Measurements from ENCODE around the gene PHOX2A.

Gene PHOX2A

GRCh38 chr11:72238040-72238450, 5.9 kb downstream of the PHOX2A start:
- peak; percentile 92 for TF ChIP-seq CTCF (conservative IDR thresholded peaks at IDR 0.05; ENCODE audit: low read depth, low read length)
- DNase-seq (ENCODE audit: low read depth), result peak; percentile 26
- no peak overlapping the region for H3K4me3 ChIP-seq (ENCODE audit: low read length)

- DNase-seq (ENCODE audit: low read depth), result no peak
- no peak for TF ChIP-seq CTCF (conservative IDR thresholded peaks at IDR 0.05; ENCODE audit: low read depth, low read length)
- no peak overlapping the region for H3K4me3 ChIP-seq (ENCODE audit: low read length)
Observed at GRCh38 chr11:72237112-72237931, 6.7 kb downstream of the PHOX2A start.

GRCh38 chr11:72236774-72237111, 7.2 kb downstream of the PHOX2A start:
- DNase-seq (ENCODE audit: low read depth), result no peak
- no peak overlapping the region for H3K4me3 ChIP-seq (ENCODE audit: low read length)
- no peak for TF ChIP-seq CTCF (conservative IDR thresholded peaks at IDR 0.05; ENCODE audit: low read depth, low read length)

DNA sequence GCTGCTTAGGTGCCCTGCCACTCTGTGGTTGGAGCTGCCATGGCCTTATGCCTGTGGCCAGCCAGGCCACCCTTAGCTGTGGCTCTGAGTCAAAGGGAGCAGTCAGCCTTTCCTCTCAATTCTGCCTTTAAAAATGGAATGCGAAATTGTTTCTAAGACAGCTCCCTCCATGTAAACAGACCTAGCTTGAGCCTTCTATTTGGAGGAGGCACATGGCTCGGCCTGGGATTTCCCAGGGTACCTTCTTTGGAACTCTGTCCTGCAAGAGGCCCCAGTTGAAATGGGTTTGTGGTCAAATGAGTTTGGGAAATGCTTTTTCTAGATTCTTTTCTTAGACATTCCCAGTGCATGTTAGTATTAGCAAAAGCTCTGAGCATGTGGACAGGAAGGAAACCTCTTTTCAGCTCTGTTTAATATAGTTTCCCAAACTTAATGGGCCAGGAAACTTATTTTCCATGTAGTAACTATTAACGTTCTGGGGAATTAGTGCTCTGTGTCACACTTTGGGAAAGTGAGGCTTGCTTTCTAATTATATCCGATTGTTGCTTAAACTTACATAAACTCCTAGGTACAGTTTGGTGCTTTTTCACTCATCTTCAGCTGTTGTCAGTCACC, 7.8 kb downstream of the PHOX2A start:
- H3K4me3 ChIP-seq (ENCODE audit: low read length), result no peak overlapping the region
- DNase-seq (ENCODE audit: low read depth), result no peak
- no peak for TF ChIP-seq CTCF (conservative IDR thresholded peaks at IDR 0.05; ENCODE audit: low read depth, low read length)

DNA sequence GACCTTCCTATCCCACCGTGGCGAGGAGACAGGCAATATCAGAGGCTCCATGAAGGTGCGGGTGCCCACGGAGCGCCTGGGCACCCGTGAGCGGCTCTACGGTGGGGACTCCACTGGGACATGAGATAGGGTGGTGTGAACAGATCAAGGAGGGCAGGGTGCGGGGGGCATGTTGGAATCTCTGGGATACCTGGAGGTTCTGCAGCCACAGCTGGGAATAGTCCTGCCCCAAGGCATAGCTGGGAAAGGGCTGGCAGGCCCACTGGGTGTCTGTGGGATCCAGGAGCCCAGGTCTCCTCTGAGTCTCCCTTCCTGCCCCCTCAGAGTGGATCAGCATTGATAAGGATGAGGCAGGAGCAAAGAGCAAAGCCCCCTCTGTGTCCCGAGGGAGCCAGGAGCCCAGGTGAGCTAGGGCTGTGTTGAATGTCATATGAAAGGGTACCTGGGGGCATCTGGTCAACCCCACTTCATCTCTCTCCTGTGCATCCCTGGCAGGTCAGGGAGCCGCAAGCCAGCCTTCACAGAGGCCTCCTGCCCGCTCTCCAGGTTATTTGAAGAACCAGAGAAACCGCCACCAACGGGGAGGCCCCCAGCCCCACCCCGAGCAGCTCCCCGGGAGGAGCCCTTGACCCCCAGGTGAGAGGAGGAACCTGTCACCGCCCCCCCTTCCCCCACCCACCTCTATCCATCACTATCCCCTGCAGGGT, 8.5 kb downstream of the PHOX2A start:
- no peak for DNase-seq (ENCODE audit: low read depth)
- TF ChIP-seq CTCF (conservative IDR thresholded peaks at IDR 0.05; ENCODE audit: low read depth, low read length), result no peak
- H3K4me3 ChIP-seq (ENCODE audit: low read length), result no peak overlapping the region

DNA sequence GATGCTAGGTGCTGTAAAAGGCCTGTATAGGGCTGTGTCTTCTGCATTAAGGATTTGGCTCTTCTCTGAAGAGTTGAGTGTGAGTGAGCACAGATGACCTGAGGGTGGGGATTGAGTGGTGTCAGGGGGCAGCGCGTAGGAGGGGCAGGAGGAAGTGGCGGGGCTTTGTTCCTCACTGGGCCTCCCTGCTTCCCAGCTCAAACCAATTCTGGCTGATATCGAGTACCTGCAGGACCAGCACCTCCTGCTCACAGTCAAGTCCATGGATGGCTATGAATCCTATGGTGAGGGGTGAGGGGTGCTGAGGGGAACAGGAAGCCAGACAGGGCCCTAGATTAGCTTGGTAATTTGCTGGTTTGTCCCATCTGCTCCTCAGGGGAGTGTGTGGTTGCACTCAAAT, 9.1 kb downstream of the PHOX2A start:
- H3K4me3 ChIP-seq (ENCODE audit: low read length), result no peak overlapping the region
- no peak for TF ChIP-seq CTCF (conservative IDR thresholded peaks at IDR 0.05; ENCODE audit: low read depth, low read length)
- DNase-seq (ENCODE audit: low read depth), result no peak
